Stomach smooth muscle (tissue), 2 donors: ENCODE measurements around the gene ATXN2.
"Not testable (repeated sequence)": the region's sequence is repeated elsewhere in the genome, so short reads cannot be mapped to it uniquely, and the experiment has no call there.

Source experiments
- H3K27ac ChIP-seq: one replicate; pipeline ENCODE4 v1.7.0; 2013; ENCODE audit warnings: mild to moderate bottlenecking, low read length, inconsistent platforms
- H3K27me3 ChIP-seq, 2 donors: one replicate each; pipeline ENCODE4 v1.7.0; 2013; ENCODE audit warnings: low read length in 2 of 2; ENCODE audit not compliant: insufficient read depth in 2 of 2, control insufficient read depth in 1 of 2
- H3K36me3 ChIP-seq, 2 donors: one replicate each; pipeline ENCODE4 v1.7.0; 2013; ENCODE audit warnings: low read length in 2 of 2; ENCODE audit not compliant: control insufficient read depth in 2 of 2, insufficient read depth in 2 of 2
- H3K4me1 ChIP-seq: one replicate; pipeline ENCODE4 v1.7.0; 2013; ENCODE audit warnings: low read length; ENCODE audit not compliant: control insufficient read depth, insufficient read depth
- H3K4me3 ChIP-seq, 2 donors: one replicate each; pipeline ENCODE4 v1.7.0; 2013; ENCODE audit warnings: low read length in 2 of 2
- H3K9ac ChIP-seq, 2 donors: one replicate each; pipeline ENCODE4 v1.7.0; 2013; ENCODE audit warnings: low read length in 2 of 2, mild to moderate bottlenecking in 1 of 2
- H3K9me3 ChIP-seq, 2 donors: one replicate each; pipeline ENCODE4 v1.7.0; 2013; ENCODE audit warnings: low read length in 2 of 2; ENCODE audit not compliant: control insufficient read depth in 2 of 2
- donor health status: healthy.
- donor health status: Pancreatic carcinoma.

The ATXN2 gene

DNA sequence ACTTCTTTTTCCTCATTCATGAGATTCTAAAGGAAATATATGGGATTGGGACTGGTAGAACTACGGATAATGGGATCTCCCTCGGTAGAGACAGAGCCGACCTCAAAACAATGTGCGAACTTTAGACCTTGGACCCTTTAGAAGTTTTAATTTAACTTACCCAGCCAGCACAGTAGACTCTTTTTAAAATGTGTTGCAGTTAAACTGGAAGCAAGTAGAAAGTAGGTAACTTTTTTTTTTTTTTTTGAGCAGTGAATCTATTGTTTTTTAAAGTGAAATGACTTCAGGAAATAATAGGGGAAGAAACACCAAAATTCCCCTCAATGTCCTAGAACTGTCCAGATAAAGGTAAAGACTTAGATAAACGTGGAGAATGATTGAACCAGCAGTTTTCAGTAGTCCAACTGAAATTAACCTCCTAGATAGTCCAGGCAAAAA lies 1.1 kb upstream of the ATXN2 start:
- Histone ChIP-seq H3K36me3 (no peaks in the 10 kb centered on the region), H3K27me3 (no peaks in the 10 kb centered on the region), H3K4me3 (peak overlapping the region; percentile 86 to 90), H3K4me1 (peaks cover 12% of the 10 kb centered on the region), H3K27ac (peak overlapping the region; percentile 90), H3K9ac (peak overlapping the region; percentile 66 to 90), H3K9me3 (no peaks in the 10 kb centered on the region)

DNA sequence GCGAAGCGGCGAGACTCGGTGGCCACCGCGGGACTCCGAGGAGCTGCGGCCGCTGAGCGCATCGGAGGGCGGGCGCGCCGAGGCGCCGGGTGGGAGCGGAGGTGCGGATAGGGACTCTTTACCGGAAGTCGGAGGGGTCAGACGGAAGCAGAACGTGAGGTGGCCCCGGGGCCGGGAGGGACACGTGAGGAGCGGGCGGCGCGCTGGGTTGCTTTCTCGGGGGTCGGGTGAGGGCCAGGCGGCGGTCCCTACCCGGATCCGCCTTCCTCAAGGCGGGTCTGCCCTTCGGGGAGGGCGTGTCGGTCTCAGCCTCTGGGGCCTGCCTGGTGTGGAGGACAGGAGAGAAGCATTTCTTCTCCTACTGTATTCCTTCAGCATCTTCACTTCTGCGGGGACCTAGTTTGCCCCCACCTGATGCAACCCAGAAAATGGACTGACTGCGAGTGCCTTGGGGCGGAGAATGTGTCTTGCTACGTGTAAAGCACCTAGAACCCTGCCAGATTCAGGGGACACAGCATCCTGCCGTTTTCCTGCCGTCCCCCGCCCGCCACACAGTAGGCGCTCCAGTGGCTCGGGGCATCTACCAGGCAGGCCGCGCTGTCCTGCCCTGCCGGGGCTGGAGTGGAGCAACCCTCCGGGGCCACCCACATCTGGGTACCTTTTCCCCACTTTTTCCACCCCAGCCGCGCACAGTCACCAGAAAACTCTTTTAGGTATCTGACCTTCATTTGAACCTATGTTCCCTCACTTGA lies 514 bp upstream of the ATXN2 start:
- peak overlapping the region; percentile 90 for H3K27ac ChIP-seq
- no peaks in the 10 kb centered on the region for H3K36me3 ChIP-seq
- H3K27me3 ChIP-seq: no peaks in the 10 kb centered on the region
- peaks cover 12% of the 10 kb centered on the region for H3K4me1 ChIP-seq
- no peaks in the 10 kb centered on the region for H3K9me3 ChIP-seq
- peak overlapping the region; percentile 86 to 90 for H3K4me3 ChIP-seq
- H3K9ac ChIP-seq: peak overlapping the region; percentile 66 to 90

DNA sequence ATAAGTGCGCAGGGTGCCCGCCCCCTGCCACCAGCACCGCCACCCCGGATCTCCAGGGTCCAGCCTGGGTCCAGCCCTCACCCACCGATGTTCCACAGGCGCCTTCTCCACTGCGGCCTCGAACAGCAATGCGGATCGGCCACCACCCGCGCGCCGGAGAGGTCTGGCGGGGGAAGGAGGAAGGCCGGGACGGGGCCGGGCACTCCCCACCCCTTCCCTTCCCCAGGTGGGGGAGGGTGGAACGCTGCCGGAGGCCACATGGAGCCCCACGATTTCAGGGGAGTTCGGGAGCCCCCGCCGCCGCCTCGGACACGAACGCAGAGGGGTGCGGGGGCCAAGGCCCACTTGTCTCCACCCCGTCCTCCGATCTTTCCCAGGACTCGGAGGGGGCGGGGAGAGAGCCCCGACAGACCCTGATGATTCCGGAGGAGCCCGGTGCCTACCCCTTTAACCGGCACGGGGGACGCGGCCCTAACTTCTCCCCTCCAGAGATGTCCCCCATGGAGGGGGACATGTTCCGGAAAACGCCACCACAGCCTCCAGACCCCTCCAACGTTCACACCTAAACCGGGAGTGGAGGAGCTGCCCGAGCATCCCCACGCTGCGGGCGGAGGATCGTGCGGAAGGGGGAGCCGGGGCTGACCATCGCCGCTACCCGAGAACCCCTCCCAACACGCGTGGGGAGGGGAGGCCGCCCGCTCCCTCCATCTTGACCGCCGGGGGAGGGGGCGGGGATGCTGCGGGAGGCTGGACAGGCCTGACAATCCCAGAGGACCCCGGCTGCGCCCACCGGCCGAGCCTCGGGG lies 1.1 kb downstream of the ATXN2 start:
- Histone ChIP-seq H3K36me3 (no peaks in the 10 kb centered on the region), H3K9ac (peak overlapping the region; percentile 65 to 80), H3K27ac (peak overlapping the region; percentile 79), H3K27me3 (no peaks in the 10 kb centered on the region), H3K4me1 (peaks cover 12% of the 10 kb centered on the region), H3K9me3 (no peaks in the 10 kb centered on the region), H3K4me3 (peak overlapping the region; percentile 73 to 90)

DNA sequence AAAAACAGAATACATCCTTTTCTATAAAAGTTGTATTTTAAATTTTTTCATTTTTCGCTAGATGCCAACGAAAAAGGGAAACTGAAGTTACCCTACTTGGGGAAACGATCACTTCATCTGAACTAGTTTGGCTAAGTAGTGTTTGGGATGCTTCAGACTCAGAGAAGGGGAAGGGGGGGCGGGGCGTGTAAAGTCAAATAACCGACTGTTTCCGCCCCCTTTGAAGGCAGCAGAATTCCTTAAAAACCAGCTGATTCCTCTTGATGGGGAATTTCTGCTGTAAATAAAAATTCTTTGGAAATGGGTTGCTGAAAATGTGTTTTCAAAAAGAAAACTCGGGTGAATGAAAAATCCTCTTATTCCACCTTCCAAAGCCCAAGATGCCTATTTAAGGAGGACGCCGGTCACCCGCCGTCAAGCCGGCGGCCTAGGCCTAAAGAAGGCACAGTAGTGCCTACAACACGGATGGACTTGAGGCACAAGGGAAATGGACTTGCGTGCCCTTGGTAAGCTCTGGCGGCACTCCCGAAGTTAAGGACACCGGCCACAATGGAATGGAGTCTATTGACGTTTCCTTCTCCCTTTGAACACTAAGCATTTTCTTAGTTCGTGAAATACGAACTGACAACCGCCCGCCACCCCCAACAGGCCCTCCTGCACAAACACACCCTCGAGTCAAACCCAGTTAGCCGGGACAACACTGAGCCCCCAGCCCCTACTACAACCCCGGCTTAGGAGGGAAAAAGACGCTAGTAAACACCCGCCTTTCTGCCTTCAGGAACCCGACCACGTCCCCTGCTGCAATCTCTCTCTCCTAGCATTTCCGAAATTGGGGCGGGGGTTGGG lies 1.9 kb downstream of the ATXN2 start:
- Histone ChIP-seq H3K27ac (peak overlapping the region; percentile 79), H3K4me1 (peaks cover 12% of the 10 kb centered on the region), H3K9me3 (no peaks in the 10 kb centered on the region), H3K4me3 (peak overlapping the region; percentile 73 to 90), H3K9ac (peak overlapping the region; percentile 65 to 80), H3K36me3 (no peaks in the 10 kb centered on the region), H3K27me3 (no peaks in the 10 kb centered on the region)

DNA sequence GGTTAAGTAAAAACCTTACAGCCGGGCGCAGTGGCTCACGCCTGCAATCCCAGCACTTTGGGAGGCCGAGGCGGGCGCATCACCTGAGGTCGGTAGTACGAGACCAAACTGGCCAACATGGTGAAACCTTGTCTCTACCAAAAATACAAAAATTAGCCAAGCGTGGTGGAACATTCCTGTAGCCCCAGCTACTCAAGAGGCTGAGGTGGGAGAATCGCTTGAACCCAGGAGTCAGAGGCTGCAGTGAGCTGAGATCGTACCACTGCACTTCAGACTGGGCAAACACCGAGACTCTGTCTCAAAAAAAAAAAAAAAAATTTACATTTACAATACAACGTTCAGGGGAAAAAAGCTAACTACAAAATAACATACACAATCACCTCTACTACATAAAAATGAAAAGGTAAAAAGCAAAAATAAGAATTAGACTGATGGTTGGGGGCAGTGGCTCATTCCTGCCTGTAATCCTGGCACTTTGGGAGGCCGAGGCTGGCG lies 3.7 kb downstream of the ATXN2 start:
- H3K9ac ChIP-seq, H3K27me3 ChIP-seq, H3K36me3 ChIP-seq, H3K4me3 ChIP-seq, H3K9me3 ChIP-seq, H3K27ac ChIP-seq: not testable (repeated sequence)
- H3K4me1 ChIP-seq: peaks cover 12% of the 10 kb centered on the region

DNA sequence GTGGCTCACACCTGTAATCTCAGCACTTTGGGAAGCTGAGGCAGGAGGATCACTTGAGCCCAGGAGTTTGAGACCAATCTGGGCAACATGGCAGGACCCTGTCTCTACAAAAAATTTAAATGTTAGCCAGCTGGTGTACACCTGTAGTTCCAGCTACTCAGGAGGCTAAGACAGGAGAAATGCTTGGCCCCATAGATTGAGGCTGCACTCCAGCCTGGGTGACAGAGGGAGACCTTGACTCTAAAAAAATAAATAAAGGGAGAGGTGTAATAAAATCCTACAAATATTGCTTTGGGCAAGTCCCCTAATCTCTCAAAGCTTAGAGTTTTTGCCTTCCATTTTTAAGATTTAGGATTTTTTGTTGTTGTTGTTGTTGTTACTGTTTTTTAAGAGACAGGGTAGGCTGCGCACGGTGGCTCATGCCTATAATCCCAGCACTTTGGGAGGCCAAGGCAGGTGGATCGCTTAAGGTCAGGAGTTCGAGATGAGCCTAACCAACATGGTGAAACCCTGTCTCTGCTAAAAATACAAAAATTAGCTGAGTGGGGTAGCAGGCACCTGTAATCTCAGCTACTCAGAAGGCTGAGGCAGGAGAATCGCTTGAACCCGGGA lies 7.6 kb downstream of the ATXN2 start:
- not testable (repeated sequence) for H3K9me3 ChIP-seq, H3K4me3 ChIP-seq, H3K27me3 ChIP-seq, H3K36me3 ChIP-seq, H3K9ac ChIP-seq, H3K27ac ChIP-seq
- H3K4me1 ChIP-seq: peaks cover 14% of the 10 kb centered on the region

DNA sequence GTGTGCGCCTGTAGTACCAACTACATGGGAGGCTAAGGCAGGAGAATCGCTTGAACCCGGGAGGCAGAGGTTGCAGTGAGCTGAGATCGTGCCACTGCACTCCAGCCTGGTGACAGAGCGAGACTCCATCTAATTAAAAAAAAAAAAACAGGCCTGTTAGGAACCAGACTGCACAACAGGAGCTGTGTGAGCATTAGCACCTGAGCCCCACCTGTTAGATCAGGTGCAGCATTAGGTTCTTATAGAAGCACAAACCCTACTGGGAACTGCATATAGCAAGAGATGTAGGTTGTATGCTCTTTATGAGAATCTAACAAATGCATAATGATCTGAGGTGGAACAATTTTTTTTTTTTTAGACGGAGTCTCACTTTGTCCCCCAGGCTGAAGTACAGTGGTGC lies 8.6 kb downstream of the ATXN2 start:
- Histone ChIP-seq H3K36me3 (no peaks in the 10 kb centered on the region), H3K9me3 (no peaks in the 10 kb centered on the region), H3K9ac (no peak overlapping the region), H3K4me1 (peaks cover 12% of the 10 kb centered on the region), H3K4me3 (no peak overlapping the region), H3K27ac (no peak overlapping the region), H3K27me3 (no peaks in the 10 kb centered on the region)

DNA sequence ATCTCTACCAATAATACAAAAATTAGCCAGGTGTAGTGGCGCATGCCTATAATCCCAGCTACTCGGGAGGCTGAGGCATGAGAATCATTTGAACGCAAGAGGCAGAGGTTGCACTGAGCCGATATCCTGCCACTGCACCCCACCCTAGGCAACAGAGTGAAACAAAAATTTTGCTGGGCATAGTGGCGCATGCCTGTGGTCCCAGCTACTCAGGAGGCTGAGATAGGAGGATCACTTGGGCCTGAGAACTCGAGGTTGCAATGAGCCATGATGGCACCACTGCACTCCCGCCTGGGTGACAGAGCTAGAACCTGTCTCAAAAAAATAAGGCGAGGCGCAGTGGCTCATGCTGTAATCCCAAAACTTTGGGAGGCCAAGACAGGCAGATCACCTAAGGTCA lies 9.5 kb downstream of the ATXN2 start:
- no peak overlapping the region for H3K27ac ChIP-seq
- no peaks in the 10 kb centered on the region for H3K9me3 ChIP-seq
- H3K9ac ChIP-seq: no peak overlapping the region
- H3K4me1 ChIP-seq: peaks cover 12% of the 10 kb centered on the region
- H3K4me3 ChIP-seq: no peak overlapping the region
- H3K36me3 ChIP-seq: no peaks in the 10 kb centered on the region
- no peaks in the 10 kb centered on the region for H3K27me3 ChIP-seq

DNA sequence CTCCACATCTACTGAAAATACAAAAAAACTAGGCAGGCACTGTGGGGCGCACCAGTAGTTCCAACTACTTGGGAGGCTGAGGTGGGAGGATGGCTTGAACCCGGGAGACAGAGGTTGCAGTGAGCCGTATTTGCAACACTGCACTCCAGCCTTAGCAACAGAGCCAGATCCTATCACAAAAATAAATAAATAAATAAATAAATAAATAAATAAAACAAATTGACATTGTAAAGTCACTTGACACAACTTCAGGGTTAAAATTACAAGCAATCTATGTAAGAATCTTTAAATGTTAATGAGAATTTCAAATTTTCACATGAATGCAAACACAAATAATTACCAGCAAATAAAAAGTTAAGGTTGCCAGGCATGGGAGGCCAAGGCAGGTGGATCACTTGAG lies 11.1 kb downstream of the ATXN2 start:
- peaks cover 12% of the 10 kb centered on the region for H3K4me1 ChIP-seq
- H3K27me3 ChIP-seq: no peaks in the 10 kb centered on the region
- no peak overlapping the region for H3K4me3 ChIP-seq
- H3K27ac ChIP-seq: no peak overlapping the region
- no peaks in the 10 kb centered on the region for H3K36me3 ChIP-seq
- H3K9ac ChIP-seq: no peak overlapping the region
- H3K9me3 ChIP-seq: no peaks in the 10 kb centered on the region

DNA sequence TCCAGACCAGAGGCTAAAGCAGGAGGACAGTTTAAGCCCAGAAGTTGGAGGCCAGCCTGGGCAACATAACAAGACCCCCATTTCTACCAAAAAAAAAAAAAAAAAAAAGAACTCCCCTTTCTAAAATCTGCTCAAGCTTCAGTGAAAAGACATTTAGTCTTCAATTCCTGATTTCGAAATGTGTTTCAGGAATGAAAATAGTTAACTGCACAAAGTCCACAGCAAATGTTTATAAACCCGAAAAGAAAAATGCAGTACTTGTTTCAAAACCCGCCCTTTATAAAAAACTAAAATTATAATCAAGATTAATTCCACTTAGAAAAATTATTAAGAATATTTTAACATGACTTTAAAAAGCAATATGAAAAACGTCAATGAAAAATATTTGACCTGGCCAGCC lies 12.1 kb downstream of the ATXN2 start:
- Histone ChIP-seq H3K27me3 (no peaks in the 10 kb centered on the region), H3K27ac (no peak overlapping the region), H3K9ac (no peak overlapping the region), H3K4me3 (no peak overlapping the region), H3K4me1 (peaks cover 12% of the 10 kb centered on the region), H3K36me3 (no peaks in the 10 kb centered on the region), H3K9me3 (no peaks in the 10 kb centered on the region)
